Femur (tissue), 1 donor: ENCODE data around the gene WDR70.
A peak's percentile ranks its signal among the peaks of the same experiment; 100 is the strongest.
"Not testable (repeated sequence)": the region's sequence is repeated elsewhere in the genome, so short reads cannot be mapped to it uniquely, and the experiment has no call there.

Source experiments
- DNase-seq: peaks from one replicate; pipeline ENCODE4 v3.0.0-alpha.2; 2017

The WDR70 gene

DNA sequence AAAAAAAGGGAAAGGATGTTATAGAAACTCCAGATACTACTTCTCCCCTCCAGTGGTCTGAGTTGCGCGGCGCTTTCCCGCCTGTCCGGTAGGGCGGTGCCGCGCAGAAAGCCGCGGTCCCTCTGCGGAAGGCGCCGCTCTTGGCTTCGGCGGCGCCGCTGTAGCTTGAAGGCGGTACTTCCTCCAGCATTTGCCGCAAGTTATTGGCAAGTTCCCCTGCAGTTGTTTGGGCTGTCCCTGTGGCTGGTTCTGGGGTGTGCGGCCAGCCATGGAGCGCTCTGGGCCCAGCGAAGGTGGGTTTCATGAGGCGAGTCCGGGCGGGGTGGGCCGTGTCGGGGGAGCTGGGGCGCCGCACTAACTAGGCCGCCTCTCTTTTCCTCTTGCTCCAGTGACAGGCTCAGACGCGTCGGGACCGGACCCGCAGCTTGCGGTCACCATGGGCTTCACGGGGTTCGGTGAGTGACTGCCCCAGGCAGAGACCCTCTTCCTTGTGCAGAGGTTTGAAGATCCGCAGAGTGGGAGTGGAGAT is at the start of gene WDR70:
WDR70 (plus strand) TSS at position 219 of the 529 bp plus-strand sequence; CDS start at position 269, 50 bp downstream.
- peak; percentile 93 for DNase-seq

- DNase-seq, result not testable (repeated sequence)
These were observed 44.4 kb upstream of the WDR70 start for GRCh38 chr5:37334754-37335153.

DNA sequence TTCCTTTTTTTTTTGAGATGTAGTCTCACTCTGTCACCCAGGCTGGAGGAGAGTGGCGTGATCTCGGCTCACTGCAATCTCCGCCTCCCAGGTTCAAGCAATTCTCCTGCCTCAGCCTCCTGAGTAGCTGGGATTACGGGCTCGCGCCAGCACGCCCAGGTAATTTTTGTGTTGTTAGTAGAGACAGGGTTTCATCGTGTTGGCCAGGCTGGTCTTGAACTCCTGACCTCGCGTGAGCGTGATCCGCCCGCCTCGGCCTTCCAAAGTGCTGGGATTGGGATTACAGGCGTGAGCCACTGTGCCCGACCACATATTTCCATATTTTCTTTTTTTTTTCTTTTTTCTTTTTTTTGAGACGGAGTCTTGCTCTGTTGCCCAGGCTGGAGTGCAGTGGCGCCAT is 36.4 kb upstream of the WDR70 start:
- not testable (repeated sequence) for DNase-seq

DNA sequence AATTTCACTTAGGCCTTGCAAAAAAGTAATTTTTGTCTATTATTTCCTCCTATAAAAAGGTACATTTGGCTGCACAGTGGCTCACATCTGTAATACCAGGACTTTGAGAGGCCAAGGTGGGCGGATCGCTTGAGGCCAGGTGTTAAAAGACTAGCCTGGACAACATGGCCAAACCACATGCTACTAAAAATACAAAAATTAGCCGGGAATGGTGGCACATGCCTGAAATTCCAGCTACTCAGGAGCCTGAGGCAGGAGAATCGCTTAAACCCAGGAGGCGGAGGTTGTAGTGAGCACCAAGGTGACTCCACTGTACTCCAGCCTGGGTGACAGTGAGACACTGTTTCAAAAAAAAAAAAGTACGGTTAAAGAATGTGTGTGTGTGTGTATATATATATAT is 24.0 kb upstream of the WDR70 start:
- DNase-seq, result no peak

DNA sequence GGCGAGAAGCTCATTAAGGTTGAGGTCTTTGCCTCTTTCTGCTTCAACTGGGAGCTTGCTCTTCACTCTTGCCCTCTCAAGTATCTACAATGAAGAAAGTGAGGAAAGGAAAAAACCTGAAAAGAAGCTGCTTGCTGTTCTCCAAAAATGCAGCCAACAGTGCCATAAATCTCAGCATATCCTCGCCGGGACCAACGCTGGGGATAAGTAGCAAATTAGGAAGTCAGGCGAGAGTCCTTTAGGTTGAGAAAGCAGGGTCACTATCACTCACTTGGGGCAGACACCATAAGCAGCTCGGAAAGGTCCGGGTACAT is 8.6 kb upstream of the WDR70 start:
- DNase-seq, result no peak

- peak; percentile 96 for DNase-seq
These were observed 8.0 kb upstream of the WDR70 start, which contains the start of gene NUP155 for GRCh38 chr5:37370864-37371726. Gene NUP155 (minus strand): TSS chr5:37371106. CDS start chr5:37370977, 129 bp downstream.

DNA sequence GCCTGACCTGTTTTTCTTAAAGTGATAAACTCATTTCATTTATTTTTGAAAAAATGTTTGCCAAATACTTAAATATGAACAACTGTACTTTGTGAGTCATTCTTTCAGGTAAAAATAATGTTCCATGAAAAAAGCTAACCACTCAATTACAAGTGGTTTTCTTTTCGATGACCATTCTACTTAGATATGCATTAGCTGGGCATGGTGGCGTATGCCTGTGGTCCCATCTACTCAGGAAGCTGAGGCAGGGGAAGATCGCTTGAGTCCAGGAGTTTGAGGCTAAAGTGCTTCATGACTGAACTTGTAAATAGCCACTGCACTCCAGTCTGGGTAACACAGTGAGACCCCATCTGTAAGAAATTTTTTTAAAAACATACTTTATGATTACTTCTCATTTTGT is 4.0 kb upstream of the WDR70 start:
- no peak for DNase-seq

DNA sequence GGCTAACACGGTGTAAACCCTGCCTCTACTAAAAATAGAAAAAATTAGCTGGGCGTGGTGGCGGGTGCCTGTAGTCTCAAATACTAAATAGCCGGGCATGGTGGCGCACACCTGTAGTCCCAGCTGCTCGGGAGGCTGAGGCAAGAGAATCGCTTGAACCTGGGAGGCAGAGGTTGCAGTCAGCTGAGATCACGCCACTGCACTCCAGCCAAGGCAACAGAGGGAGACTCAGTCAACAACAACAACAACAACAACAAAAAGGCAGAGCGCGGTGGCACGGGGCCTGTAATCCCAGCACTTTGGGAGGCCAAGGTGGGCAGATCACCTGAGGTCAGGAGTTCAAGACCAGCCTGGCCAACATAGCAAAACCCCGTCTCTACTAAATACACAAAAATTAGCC is 1.1 kb upstream of the WDR70 start:
- DNase-seq, result not testable (repeated sequence)

DNA sequence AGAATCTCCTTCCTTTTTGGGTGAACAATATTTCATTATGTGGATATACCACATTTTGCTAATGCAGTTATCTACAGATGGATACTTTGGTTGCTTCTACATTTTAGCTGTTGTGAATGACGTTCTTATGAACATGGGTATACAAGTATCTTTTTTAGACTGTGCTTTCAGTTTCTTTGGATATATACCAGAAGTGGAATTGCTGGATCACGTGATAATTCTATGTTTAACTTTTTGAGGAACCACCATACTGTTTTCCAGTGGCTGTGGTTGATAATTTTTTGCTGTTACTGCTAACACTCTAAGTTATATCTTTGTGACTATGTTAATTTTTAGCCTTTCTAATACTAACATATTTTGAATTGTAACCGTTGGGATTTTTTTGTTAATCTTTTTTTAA is 12.5 kb downstream of the WDR70 start:
- no peak for DNase-seq

- no peak for DNase-seq
These were observed 17.2 kb downstream of the WDR70 start for GRCh38 chr5:37396352-37396751.

DNA sequence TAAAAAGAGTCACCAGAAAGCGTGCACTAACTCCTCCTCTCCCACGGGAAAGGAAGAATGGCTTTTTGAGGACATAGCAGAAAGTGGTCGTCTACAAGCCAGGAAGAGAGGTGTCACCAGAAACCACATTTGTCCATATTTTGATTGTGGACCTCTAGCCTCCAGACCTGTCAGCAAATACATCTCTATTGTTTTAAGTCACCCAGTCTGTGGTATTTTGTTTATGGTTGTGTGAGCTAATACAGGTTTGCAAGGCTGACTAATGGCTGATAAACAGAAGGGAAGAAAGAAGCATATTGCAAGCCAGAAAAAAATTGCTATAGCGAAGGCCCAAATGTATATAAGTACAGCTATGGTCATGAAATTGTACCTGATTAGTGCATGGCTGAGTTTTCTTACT is 21.4 kb downstream of the WDR70 start:
- DNase-seq, result no peak

DNA sequence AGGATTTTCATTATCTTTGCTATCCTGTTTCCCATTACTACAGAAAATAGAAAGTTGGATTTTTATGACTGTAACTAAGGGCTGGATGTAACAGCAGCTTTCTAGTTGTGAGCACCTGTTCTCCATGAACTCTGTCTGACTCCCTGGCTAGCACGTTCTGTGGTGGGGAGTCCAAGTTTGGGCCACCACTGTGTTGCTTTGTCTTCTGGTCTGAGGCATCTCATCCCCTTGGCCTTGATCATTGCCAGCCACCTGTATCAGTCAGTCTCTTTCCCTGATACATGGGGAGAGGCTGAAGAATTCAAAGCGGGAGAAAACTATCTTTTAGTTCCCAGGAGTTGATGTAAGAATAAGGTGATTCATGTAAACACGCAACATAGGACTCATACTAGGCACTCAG is 33.4 kb downstream of the WDR70 start:
- DNase-seq, result peak; percentile 20

- not testable (repeated sequence) for DNase-seq
These were observed 36.3 kb downstream of the WDR70 start for GRCh38 chr5:37415456-37415855.

DNA sequence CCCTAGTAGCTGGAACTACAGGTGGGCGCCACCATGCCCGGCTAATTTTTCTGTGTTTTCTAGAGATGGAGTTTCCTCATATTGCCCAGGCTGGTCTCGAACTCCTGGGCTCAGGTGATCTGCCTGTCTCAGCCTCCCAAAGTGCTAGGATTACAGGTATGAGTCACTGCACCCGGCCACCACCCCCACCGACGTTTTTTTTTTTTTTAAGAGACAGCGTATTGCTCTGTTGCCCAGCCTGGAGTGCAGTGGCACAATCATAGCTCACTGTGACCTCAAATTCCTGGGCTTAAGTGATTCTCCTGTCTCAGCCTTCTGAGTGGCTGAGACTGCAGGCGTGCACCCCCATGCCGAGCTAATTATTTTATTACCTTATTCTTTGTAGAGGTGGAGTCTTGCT is 38.2 kb downstream of the WDR70 start:
- no peak for DNase-seq

GRCh38 chr5:37424441-37424840 is 45.3 kb downstream of the WDR70 start:
- no peak for DNase-seq

DNA sequence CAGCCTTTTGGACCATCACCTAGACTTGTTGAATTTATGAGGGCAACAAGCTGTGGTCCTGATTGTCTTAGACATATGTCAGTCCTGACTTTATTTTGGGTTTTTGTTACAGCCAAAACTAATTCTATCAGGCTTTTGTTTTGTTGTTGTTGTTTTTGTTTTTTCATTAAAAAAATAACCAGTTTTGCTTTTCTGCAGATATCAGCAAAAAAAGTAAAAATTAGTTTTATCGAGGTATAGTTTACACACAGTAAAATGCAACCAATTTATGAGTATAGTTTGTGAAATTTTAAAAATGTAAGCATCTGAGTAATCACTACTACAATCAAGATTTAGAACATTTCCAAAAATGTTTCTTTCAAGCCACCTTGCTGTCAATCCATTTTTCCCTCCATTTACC is 48.9 kb downstream of the WDR70 start:
- no peak for DNase-seq

DNA sequence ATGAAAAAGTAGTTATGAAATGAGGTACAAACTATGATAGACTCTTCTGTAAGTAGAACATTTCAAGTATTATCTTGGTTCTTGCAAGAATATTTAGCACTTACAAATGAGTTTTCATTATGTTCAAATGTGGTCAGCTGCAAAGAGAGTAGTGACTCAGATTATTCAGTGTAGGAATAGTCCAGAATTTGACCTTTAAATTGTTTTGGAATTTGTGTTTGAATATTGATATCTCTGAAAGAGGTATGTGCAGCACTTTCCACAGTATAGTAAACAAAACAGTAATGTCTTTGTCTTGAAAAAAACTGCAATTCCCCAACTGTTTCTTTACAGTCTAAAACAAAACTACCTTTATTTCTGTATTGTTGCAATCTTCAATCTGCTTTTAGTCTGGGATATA is 56.1 kb downstream of the WDR70 start:
- no peak for DNase-seq

DNA sequence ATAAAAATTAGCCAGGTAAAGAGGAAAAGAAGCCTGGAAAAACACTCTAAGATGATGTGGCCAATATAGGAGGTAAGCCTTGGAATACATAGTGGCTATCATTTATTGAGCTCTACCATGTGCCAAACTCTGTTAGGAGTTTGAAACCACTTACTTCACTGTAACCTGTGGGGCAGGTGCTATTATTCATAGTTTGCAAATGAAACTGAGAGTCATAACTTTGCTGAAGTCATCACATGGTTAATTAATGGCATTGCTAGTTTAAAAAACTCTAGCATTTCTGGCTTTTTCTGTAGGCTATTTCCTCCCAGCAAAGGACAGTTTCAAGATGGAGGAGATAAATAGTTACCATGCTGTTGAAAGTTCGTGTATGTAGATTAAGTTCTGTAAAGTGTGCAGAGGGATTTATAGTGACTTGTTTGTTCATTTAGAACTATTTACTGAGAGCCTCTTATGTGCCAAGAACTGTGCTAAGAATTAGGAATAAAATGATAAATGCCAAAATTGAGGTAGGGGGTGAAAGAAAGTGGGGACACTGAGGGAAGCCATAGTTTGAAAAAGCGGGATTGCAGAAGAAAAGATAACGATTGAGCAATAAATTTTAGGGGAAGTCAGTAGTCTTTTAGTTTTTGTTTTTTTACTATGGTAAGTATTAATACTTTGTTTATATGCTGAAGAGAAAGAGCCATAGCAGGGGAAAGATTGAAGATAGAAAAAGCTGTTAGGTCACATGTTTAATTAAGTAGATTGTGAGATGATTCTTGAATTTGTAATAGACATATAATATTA is 57.2 kb downstream of the WDR70 start:
- no peak for DNase-seq

GRCh38 chr5:37437711-37438110 is 58.6 kb downstream of the WDR70 start:
- no peak for DNase-seq

GRCh38 chr5:37445783-37446182 is 66.7 kb downstream of the WDR70 start:
- not testable (repeated sequence) for DNase-seq

GRCh38 chr5:37448941-37449340 is 69.8 kb downstream of the WDR70 start:
- no peak for DNase-seq

- not testable (repeated sequence) for DNase-seq
These were observed 72.9 kb downstream of the WDR70 start for GRCh38 chr5:37451991-37452390.

DNA sequence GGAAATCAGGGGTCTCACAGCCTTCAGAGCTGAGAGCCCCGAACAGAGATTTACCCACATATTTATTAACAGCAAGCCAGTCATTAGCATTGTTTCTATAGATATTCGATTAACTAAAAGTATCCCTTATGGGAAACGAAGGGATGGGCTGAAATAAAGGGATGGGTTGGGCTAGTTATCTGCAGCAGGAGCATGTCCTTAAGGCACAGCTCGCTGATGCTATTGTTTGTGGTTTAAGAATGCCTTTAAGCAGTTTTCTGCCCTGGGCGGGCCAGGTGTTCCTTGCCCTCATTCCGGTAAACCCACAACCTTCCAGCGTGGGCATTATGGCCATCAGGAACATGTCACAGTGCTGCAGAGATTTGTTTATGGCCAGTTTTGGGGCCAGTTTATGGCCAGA is 74.1 kb downstream of the WDR70 start:
- not testable (repeated sequence) for DNase-seq
